ENCODE data around the gene TSC22D4. TPM values are rescaled to one million over a fixed set of nuclear protein-coding genes. Genes with fewer than 3 reads are reported as not detected.

TSC22D4 gene
- polyA plus RNA-seq, 4 donors, result 35.1 to 58.3 (median 39.1) TPM

DNA sequence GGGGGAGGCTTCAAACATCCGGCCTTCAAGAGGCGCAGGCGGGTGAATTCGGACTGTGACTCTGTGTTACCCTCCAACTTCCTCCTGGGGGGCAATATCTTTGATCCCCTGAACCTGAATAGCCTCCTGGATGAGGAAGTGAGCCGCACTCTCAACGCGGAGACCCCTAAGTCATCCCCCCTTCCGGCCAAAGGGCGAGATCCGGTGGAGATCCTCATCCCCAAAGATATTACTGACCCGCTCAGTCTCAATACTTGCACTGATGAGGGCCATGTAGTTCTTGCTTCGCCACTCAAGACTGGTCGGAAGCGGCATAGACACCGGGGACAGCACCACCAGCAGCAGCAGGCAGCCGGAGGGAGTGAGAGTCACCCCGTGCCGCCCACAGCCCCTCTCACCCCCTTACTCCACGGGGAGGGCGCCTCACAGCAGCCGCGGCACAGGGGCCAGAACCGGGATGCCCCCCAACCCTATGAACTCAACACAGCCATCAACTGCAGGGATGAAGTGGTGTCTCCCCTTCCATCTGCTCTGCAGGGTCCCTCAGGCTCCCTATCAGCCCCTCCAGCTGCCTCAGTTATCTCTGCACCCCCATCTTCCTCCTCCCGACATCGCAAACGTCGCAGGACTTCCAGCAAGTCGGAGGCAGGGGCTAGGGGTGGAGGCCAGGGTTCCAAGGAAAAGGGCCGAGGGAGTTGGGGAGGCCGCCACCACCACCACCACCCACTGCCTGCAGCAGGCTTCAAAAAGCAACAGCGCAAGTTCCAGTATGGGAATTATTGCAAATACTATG, 48.3 kb downstream of the TSC22D4 start:
- DNase-seq (ENCODE audit: low read depth in 4 of 4, low spot score in 3 of 4), result no peak

DNA sequence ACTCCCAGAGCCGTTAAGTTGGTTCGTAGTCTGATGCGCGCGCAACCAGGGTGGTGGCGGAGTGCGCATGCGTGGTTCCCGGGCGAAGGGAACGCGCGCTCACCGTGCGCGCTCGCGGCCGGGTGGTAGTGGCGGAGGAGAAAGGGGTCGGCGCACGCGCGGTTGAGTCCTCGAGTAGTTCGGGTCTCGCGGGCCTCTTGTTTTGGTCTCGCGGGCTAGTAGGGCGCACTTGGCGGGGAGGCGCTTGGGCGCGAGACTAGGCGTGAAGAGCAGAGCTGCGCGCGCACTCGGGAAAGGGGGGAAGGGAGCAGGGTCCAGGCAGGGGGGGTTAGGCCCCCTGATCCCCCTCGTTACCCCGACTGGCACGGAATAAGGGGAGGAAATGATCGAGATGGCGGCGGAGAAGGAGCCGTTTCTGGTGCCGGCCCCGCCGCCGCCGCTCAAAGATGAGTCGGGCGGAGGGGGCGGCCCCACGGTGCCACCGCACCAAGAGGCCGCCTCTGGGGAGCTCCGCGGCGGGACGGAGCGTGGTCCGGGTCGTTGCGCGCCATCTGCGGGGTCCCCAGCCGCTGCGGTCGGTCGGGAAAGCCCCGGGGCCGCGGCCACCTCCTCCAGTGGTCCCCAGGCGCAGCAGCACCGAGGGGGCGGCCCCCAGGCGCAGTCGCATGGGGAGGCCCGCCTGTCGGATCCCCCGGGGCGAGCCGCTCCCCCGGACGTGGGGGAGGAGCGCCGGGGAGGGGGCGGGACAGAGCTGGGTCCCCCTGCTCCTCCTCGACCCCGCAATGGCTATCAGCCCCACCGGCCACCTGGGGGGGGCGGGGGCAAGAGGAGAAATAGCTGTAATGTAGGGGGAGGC, 49.1 kb downstream of the TSC22D4 start, which contains the start of gene MEPCE:
Gene MEPCE, plus strand, starts transcription at position 195 of the 856 bp plus-strand sequence. Its CDS starts 188 bp downstream, at position 383.
- peak; percentile 91 to 99 (median 94) for DNase-seq (ENCODE audit: low read depth in 4 of 4, low spot score in 3 of 4)

- peak; percentile 99 to 100 (median 100) for DNase-seq (ENCODE audit: low read depth in 4 of 4, low spot score in 3 of 4)
Observed at GRCh38 chr7:100428967-100429636, 49.9 kb downstream of the TSC22D4 start.

DNA sequence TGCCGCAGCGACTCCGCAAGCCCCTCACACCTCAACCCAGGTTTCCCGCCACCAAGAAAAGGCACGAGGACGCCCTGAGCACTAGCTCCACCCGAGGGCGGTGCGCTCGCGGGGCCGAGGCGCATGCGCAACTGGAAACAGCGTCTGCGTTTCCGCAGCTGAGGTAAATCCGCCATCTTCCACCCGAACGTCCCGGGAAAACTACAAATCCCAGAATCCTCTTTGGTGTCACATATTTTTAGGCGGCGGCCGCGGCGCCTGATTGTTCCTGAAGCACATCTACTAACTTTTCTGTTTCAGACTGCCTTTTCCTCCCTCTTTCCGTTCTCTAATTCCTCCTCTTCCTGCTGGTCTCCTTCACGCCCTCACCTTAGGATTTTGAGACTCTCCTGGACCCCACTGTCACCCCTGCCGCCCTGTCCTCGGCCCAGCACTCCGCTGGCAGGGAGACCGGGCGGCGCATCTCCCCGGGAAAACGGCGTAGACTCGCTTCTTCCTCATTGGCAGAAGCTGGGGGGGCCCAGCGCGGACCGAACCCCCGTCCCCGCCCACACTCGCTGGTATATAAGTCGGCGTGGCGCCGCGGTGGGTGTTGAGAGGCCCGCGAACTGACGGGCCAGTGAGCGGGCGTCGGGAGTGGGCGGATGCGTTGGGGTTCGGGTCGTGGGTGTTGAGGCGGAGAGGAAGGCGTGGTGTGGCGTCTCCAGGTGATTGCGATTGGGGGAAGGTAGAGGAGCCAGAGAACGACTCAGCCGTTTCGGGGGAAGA, 50.6 kb downstream of the TSC22D4 start, which contains the start of gene ZCWPW1:
Gene ZCWPW1, minus strand, starts transcription at position 505 of the 768 bp plus-strand sequence. CDS start 8,054 bp downstream, outside the sequence.
- DNase-seq (ENCODE audit: low read depth in 4 of 4, low spot score in 3 of 4), result peak; percentile 94 to 96 (median 96)

DNA sequence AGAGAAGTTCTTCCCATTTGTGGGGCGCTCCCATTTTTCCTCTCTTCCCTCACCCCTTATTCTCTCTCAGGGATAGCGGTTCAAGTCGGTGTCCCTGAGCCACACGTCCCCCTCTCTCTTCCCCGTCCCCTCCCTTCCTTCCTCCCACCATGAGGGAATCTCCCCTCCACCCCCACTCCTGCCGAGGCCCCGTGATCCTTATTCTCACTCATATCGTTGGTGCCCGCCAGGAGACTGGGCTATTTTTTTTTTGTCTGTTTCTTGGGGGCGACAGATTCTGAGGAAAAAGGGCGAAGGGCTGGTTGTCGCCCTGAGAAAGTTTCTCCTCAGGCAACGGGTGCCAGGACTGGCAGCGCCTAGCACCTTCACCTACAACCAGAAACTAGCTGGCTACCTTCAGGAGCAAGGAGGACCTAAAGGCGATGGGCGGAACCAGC, 51.2 kb downstream of the TSC22D4 start:
- DNase-seq (ENCODE audit: low read depth in 4 of 4, low spot score in 3 of 4), result no peak

- DNase-seq (ENCODE audit: low read depth in 4 of 4, low spot score in 3 of 4), result no peak
Observed at GRCh38 chr7:100426516-100426915, 52.5 kb downstream of the TSC22D4 start.

DNA sequence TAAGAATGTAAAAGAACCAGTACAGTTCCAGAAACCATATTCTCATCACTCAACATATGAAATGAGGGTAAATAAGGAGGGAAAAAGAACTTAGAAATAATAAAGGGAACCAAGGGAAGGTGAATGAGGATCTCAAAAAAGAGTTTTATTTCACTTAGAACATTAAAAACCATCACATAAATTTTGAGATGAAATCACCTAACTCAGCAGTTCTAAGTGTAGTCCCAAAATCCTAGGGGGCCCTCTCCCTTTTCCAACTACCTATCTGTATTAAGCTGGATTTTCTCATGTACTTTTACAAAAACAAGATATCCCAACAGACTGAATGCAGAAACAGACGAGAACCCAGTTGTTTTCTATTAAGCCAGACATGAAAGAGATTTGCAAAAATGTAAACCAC, 53.7 kb downstream of the TSC22D4 start:
- no peak for DNase-seq (ENCODE audit: low read depth in 4 of 4, low spot score in 3 of 4)

GRCh38 chr7:100423315-100423714, 55.7 kb downstream of the TSC22D4 start:
- DNase-seq (ENCODE audit: low read depth in 4 of 4, low spot score in 3 of 4), result no peak

GRCh38 chr7:100419660-100420226, 59.3 kb downstream of the TSC22D4 start:
- DNase-seq (ENCODE audit: low read depth in 4 of 4, low spot score in 3 of 4), result no peak

- no peak for DNase-seq (ENCODE audit: low read depth in 4 of 4, low spot score in 3 of 4)
Observed at GRCh38 chr7:100418930-100419659, 59.9 kb downstream of the TSC22D4 start.

Other genes starting within 250 kb of the TSC22D4 start
- gene SPDYE3, start 171.5 kb downstream of the TSC22D4 start, polyA plus RNA-seq (ENCODE audit: insufficient read length in 4 of 4), result 1 to 10 TPM; 6.9 to 7.8 (median 7.7) TPM
- 10 to 100 TPM; 24.8 to 38.3 (median 29.2) TPM for gene PILRB, start 121.1 kb downstream of the TSC22D4 start, polyA plus RNA-seq (ENCODE audit: insufficient read length in 4 of 4)
- 1 to 10 TPM; 4.2 to 5.2 (median 4.6) TPM for gene PILRA, start 105.7 kb downstream of the TSC22D4 start, polyA plus RNA-seq (ENCODE audit: insufficient read length in 4 of 4)
- gene ZCWPW1, start 50.5 kb downstream of the TSC22D4 start, polyA plus RNA-seq (ENCODE audit: insufficient read length in 4 of 4), result 1 to 10 TPM; 5.3 to 6.7 (median 5.6) TPM
- gene MEPCE, start 49.4 kb downstream of the TSC22D4 start, polyA plus RNA-seq (ENCODE audit: insufficient read length in 4 of 4), result 10 to 100 TPM; 54.8 to 61.7 (median 56.9) TPM
- gene PPP1R35, start 42.7 kb downstream of the TSC22D4 start, polyA plus RNA-seq (ENCODE audit: insufficient read length in 4 of 4), result 10 to 100 TPM; 14.9 to 25.0 (median 16.6) TPM
- 1 to 10 TPM in 3 of 4 donors, under 1 TPM in 1; 0.94 to 1.5 (median 1.5) TPM for gene SPACDR, start 15.0 kb downstream of the TSC22D4 start, polyA plus RNA-seq (ENCODE audit: insufficient read length in 4 of 4)
- 1 to 10 TPM; 1.6 to 2.9 (median 2.0) TPM for gene NYAP1, start 4.7 kb upstream of the TSC22D4 start, polyA plus RNA-seq (ENCODE audit: insufficient read length in 4 of 4)
- gene AGFG2, start 60.0 kb upstream of the TSC22D4 start, polyA plus RNA-seq (ENCODE audit: insufficient read length in 4 of 4), result 10 to 100 TPM; 13.8 to 16.9 (median 14.4) TPM
- 1 to 10 TPM; 2.7 to 9.4 (median 4.2) TPM for gene SAP25, start 94.7 kb upstream of the TSC22D4 start, polyA plus RNA-seq (ENCODE audit: insufficient read length in 4 of 4)
- 10 to 100 TPM; 34.4 to 49.1 (median 37.2) TPM for gene LRCH4, start 106.9 kb upstream of the TSC22D4 start, polyA plus RNA-seq (ENCODE audit: insufficient read length in 4 of 4)
- 1 to 10 TPM; 1.0 to 2.2 (median 1.5) TPM for gene FBXO24, start 107.1 kb upstream of the TSC22D4 start, polyA plus RNA-seq (ENCODE audit: insufficient read length in 4 of 4)
- 100 to 1,000 TPM; 108 to 163 (median 121) TPM for gene PCOLCE, start 123.1 kb upstream of the TSC22D4 start, polyA plus RNA-seq (ENCODE audit: insufficient read length in 4 of 4)
- gene MOSPD3, start 133.3 kb upstream of the TSC22D4 start, polyA plus RNA-seq (ENCODE audit: insufficient read length in 4 of 4), result 10 to 100 TPM; 26.5 to 35.2 (median 28.1) TPM
- 1 to 10 TPM in 1 of 4 donors, under 1 TPM in 3; 0.82 to 1.4 (median 0.87) TPM for gene TFR2, start 162.3 kb upstream of the TSC22D4 start, polyA plus RNA-seq (ENCODE audit: insufficient read length in 4 of 4)
- gene ACTL6B, start 177.2 kb upstream of the TSC22D4 start, polyA plus RNA-seq (ENCODE audit: insufficient read length in 4 of 4), result under 1 TPM in 1 of 4 donors, not detected in 3; 0.16 TPM
- 100 to 1,000 TPM; 204 to 237 (median 215) TPM for gene GNB2, start 194.5 kb upstream of the TSC22D4 start, polyA plus RNA-seq (ENCODE audit: insufficient read length in 4 of 4)
- gene GIGYF1, start 215.0 kb upstream of the TSC22D4 start, polyA plus RNA-seq (ENCODE audit: insufficient read length in 4 of 4), result 10 to 100 TPM; 37.4 to 49.7 (median 39.9) TPM
- gene POP7, start 226.9 kb upstream of the TSC22D4 start, polyA plus RNA-seq (ENCODE audit: insufficient read length in 4 of 4), result 10 to 100 TPM; 22.6 to 34.5 (median 25.0) TPM
- gene EPO, start 241.3 kb upstream of the TSC22D4 start, polyA plus RNA-seq (ENCODE audit: insufficient read length in 4 of 4), result under 1 TPM in 2 of 4 donors, not detected in 2; 0.08 to 0.16 TPM

Data from right renal pelvis (tissue), 4 donors.